Measurements from ENCODE around the gene ZAR1L. TPM values are rescaled to one million over a fixed set of nuclear protein-coding genes. Genes with fewer than 3 reads are reported as not detected.

The ZAR1L gene
- total RNA-seq, 2 donors from 2014 or later = not detected

GRCh38 chr13:32340914-32341313, 25.8 kb upstream of the ZAR1L start:
- no peaks in the 10 kb centered on the region for H3K27me3 ChIP-seq
- no peak for DNase-seq
- H3K4me1 ChIP-seq = no peaks in the 10 kb centered on the region
- no peak overlapping the region for H3K4me3 ChIP-seq
- H3K36me3 ChIP-seq = no peaks in the 10 kb centered on the region
- H3K9me3 ChIP-seq = no peaks in the 10 kb centered on the region
- TF ChIP-seq CTCF (IDR thresholded peaks at IDR 0.05) = no peak
- intact Hi-C loops (cut with DNase I) = no loop called here
- no peak overlapping the region for H3K27ac ChIP-seq
- no peak overlapping the region for H3K9ac ChIP-seq (ENCODE audit: low read depth in 2 of 2, low read length in 2 of 2)

- intact Hi-C loops (cut with DNase I) = no loop called here
- H3K27ac ChIP-seq = no peak overlapping the region
Observed at GRCh38 chr13:32334671-32335070, 19.5 kb upstream of the ZAR1L start.

GRCh38 chr13:32330441-32330840, 15.3 kb upstream of the ZAR1L start:
- Histone ChIP-seq H3K9me3 (no peaks in the 10 kb centered on the region), H3K27me3 (no peaks in the 10 kb centered on the region), H3K4me1 (no peaks in the 10 kb centered on the region), H3K9ac (ENCODE audit: low read depth in 2 of 2, low read length in 2 of 2) (no peak overlapping the region), H3K27ac (no peak overlapping the region), H3K36me3 (no peaks in the 10 kb centered on the region), H3K4me3 (no peak overlapping the region)
- TF ChIP-seq CTCF (IDR thresholded peaks at IDR 0.05) = no peak
- no peak for DNase-seq
- intact Hi-C loops (cut with DNase I) = no loop called here

More at GRCh38 chr13:32334671-32335070, 19.5 kb upstream of the ZAR1L start:
- TF ChIP-seq CTCF (IDR thresholded peaks at IDR 0.05) = no peak
- no peak for DNase-seq
- H3K9me3 ChIP-seq = no peaks in the 10 kb centered on the region
- no peaks in the 10 kb centered on the region for H3K4me1 ChIP-seq
- H3K27me3 ChIP-seq = no peaks in the 10 kb centered on the region
- no peak overlapping the region for H3K9ac ChIP-seq (ENCODE audit: low read depth in 2 of 2, low read length in 2 of 2)
- H3K4me3 ChIP-seq = no peak overlapping the region
- H3K36me3 ChIP-seq = no peaks in the 10 kb centered on the region

- no peak overlapping the region for H3K4me3 ChIP-seq
- no peak overlapping the region for H3K9ac ChIP-seq (ENCODE audit: low read depth in 2 of 2, low read length in 2 of 2)
- DNase-seq = no peak
- no peaks in the 10 kb centered on the region for H3K27me3 ChIP-seq
- intact Hi-C loops (cut with DNase I) = no loop called here
- TF ChIP-seq CTCF (IDR thresholded peaks at IDR 0.05) = no peak
- no peaks in the 10 kb centered on the region for H3K4me1 ChIP-seq
- H3K27ac ChIP-seq = no peak overlapping the region
- no peaks in the 10 kb centered on the region for H3K9me3 ChIP-seq
- H3K36me3 ChIP-seq = no peaks in the 10 kb centered on the region
Observed at GRCh38 chr13:32323912-32324311, 8.7 kb upstream of the ZAR1L start.

GRCh38 chr13:32320528-32320927, 5.4 kb upstream of the ZAR1L start:
- no peaks in the 10 kb centered on the region for H3K27me3 ChIP-seq
- no peak overlapping the region for H3K9ac ChIP-seq (ENCODE audit: low read depth in 2 of 2, low read length in 2 of 2)
- no peak for TF ChIP-seq CTCF (IDR thresholded peaks at IDR 0.05)
- intact Hi-C loops (cut with DNase I) = no loop called here
- no peaks in the 10 kb centered on the region for H3K9me3 ChIP-seq
- no peaks in the 10 kb centered on the region for H3K36me3 ChIP-seq
- H3K4me1 ChIP-seq = no peaks in the 10 kb centered on the region
- DNase-seq = no peak
- H3K27ac ChIP-seq = no peak overlapping the region
- H3K4me3 ChIP-seq = no peak overlapping the region

Data from colonic mucosa (tissue), 4 donors.